Neuron (in vitro differentiated cells): ENCODE results near the gene TMEM229A.
"Not testable (repeated sequence)": the region's sequence is repeated elsewhere in the genome, so short reads cannot be mapped to it uniquely, and the experiment has no call there.

ENCODE experiments used
- H2AFZ ChIP-seq: one replicate; pipeline ENCODE4 v1.6.1; 2013; ENCODE audit warnings: low read depth, mild to moderate bottlenecking, inconsistent platforms, low read length, moderate library complexity
- H3K27me3 ChIP-seq: one replicate; pipeline ENCODE4 v1.6.1; 2013; ENCODE audit warnings: low read length; ENCODE audit not compliant: insufficient read depth
- H3K36me3 ChIP-seq: one replicate; pipeline ENCODE4 v1.6.1; 2013; ENCODE audit warnings: low read length; ENCODE audit not compliant: insufficient read depth
- H3K4me1 ChIP-seq: one replicate; pipeline ENCODE4 v1.6.1; 2013; ENCODE audit warnings: low read length; ENCODE audit not compliant: insufficient read depth
- H3K4me3 ChIP-seq: 2 replicates; pipeline ENCODE4 v1.5.1; 2013; ENCODE audit warnings: mild to moderate bottlenecking, low read length, moderate library complexity
- H3K9me3 ChIP-seq: one replicate; pipeline ENCODE4 v1.6.1; 2013; ENCODE audit warnings: low read length

TMEM229A gene

GRCh38 chr7:124032369-124033094 is at the start of gene TMEM229A:
Gene TMEM229A (minus strand): TSS chr7:124033067. CDS start chr7:124033003, 64 bp downstream.
- Histone ChIP-seq H3K27me3 (peaks cover 40% of the 10 kb centered on the region), H3K36me3 (no peaks in the 10 kb centered on the region), H3K4me3 (peak within 1 kb of the TSS; percentile 64), H3K4me1 (peaks cover 8% of the 10 kb centered on the region), H3K9me3 (no peaks in the 10 kb centered on the region), H2AFZ (peak within 1 kb of the TSS; percentile 100)

GRCh38 chr7:124082234-124082633 is 49.4 kb upstream of the TMEM229A start:
- not testable (repeated sequence) for H3K4me3 ChIP-seq, H2AFZ ChIP-seq, H3K4me1 ChIP-seq, H3K27me3 ChIP-seq, H3K36me3 ChIP-seq, H3K9me3 ChIP-seq

DNA sequence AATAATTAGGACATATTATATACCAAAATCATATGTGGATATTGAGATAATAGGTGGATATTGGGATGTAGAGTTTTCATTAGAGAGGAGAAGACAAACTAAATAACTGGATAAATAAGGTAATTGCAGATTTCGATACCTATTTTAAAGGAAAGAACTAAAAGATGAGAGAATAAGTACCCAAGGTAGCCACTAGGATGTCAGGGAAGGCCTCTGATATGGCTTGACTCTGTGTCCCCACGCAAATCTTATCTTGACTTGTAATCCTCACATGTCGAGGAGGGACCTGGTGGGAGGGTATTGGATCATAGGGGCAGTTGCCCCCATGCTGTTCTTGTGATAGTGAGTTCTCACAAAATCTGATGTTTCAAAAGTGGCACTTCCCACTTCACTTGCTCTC is 44.7 kb upstream of the TMEM229A start:
- H2AFZ ChIP-seq: no peak overlapping the region
- H3K27me3 ChIP-seq: no peaks in the 10 kb centered on the region
- H3K9me3 ChIP-seq: no peaks in the 10 kb centered on the region
- H3K4me1 ChIP-seq: no peaks in the 10 kb centered on the region
- no peaks in the 10 kb centered on the region for H3K36me3 ChIP-seq
- no peak overlapping the region for H3K4me3 ChIP-seq

DNA sequence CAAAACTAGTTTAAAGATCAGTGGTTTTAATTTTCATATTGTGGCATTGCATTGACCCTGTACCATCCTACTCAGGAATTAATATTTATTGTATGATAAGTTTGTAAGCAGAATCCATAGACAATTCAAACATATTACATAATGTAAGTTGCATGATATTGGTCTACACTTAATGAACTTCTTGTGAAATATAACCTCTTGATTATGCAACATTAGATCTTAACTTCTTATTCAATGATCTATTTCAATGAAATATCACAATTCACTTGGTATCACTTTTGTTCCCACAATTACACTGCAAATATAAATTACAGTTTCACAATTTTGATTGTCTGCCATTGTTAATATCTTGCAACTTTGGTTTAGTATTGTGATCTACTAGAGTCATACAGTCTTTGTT is 44.0 kb upstream of the TMEM229A start:
- Histone ChIP-seq H3K4me1 (no peaks in the 10 kb centered on the region), H3K9me3 (no peaks in the 10 kb centered on the region), H3K36me3 (no peaks in the 10 kb centered on the region), H3K4me3 (no peak overlapping the region), H3K27me3 (no peaks in the 10 kb centered on the region), H2AFZ (no peak overlapping the region)

GRCh38 chr7:124074007-124074406 is 41.1 kb upstream of the TMEM229A start:
- no peaks in the 10 kb centered on the region for H3K27me3 ChIP-seq
- H3K9me3 ChIP-seq: no peaks in the 10 kb centered on the region
- no peak overlapping the region for H3K4me3 ChIP-seq
- H3K4me1 ChIP-seq: no peaks in the 10 kb centered on the region
- H3K36me3 ChIP-seq: no peaks in the 10 kb centered on the region
- no peak overlapping the region for H2AFZ ChIP-seq

DNA sequence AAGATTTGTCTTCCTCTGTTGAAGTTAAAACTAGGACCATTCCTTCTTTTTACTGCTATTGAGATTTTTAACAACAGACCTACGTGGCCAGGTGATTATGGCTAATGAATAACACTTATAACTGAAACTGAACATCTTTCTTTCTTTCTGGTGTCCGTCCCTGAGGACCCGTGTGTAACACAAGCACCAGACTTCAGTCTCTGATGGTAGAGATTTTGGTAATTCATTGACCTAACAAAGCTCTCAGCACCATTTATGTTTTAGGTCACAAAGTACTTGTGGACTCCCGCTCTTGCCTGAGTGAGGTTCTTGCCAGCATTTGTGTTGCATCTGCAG is 40.4 kb upstream of the TMEM229A start:
- no peak overlapping the region for H2AFZ ChIP-seq
- H3K9me3 ChIP-seq: no peaks in the 10 kb centered on the region
- H3K27me3 ChIP-seq: no peaks in the 10 kb centered on the region
- no peak overlapping the region for H3K4me3 ChIP-seq
- no peaks in the 10 kb centered on the region for H3K36me3 ChIP-seq
- no peaks in the 10 kb centered on the region for H3K4me1 ChIP-seq

GRCh38 chr7:124072603-124073309 is 39.9 kb upstream of the TMEM229A start:
- Histone ChIP-seq H2AFZ (no peak overlapping the region), H3K27me3 (no peaks in the 10 kb centered on the region), H3K4me1 (no peaks in the 10 kb centered on the region), H3K36me3 (no peaks in the 10 kb centered on the region), H3K4me3 (no peak overlapping the region), H3K9me3 (no peaks in the 10 kb centered on the region)

DNA sequence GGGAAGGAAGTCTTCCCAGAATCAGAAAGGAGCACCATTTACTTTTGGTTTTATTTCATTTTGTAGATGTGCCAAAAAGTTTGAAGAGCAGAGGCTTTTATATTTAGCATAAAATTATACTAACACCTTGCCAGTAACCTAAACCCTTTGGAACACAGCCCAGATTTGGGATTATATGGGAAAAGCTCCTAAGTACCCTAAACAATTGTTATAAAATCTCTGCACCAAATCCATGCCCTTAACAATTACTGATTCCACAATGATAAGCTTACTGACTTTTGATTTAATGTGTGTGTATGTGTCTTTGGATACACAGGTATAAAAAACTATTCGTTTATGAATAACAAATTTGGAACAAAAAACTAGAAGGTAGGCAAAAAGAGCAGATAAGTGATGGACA is 39.0 kb upstream of the TMEM229A start:
- Histone ChIP-seq H3K36me3 (no peaks in the 10 kb centered on the region), H3K27me3 (no peaks in the 10 kb centered on the region), H3K4me1 (no peaks in the 10 kb centered on the region), H3K9me3 (no peaks in the 10 kb centered on the region), H2AFZ (no peak overlapping the region), H3K4me3 (no peak overlapping the region)

DNA sequence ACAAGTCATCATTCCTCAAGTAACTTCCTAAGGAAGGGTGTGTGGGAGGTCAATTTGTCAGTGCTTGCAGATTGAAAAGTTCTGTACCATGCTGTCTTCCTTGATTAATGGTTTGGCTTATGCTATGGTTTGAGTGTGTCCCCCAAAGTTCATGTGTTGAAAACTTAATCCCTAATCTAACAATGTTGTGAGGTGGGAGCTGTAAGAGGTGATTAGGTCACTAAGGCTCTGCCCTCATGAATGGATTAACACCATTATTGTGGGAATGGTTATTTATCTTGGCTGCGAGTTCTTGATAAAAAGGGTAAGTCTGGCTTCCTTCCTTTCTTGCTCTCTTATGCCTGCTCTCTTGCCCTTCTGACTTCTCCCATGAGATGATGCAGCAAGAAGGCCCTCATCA is 29.3 kb upstream of the TMEM229A start:
- no peak overlapping the region for H2AFZ ChIP-seq
- no peaks in the 10 kb centered on the region for H3K27me3 ChIP-seq
- H3K4me3 ChIP-seq: no peak overlapping the region
- no peaks in the 10 kb centered on the region for H3K9me3 ChIP-seq
- H3K36me3 ChIP-seq: no peaks in the 10 kb centered on the region
- no peaks in the 10 kb centered on the region for H3K4me1 ChIP-seq

GRCh38 chr7:124060528-124060927 is 27.7 kb upstream of the TMEM229A start:
- H3K4me3 ChIP-seq: no peak overlapping the region
- H3K36me3 ChIP-seq: no peaks in the 10 kb centered on the region
- no peaks in the 10 kb centered on the region for H3K27me3 ChIP-seq

GRCh38 chr7:124059375-124059774 is 26.5 kb upstream of the TMEM229A start:
- Histone ChIP-seq H3K4me3 (no peak overlapping the region), H2AFZ (no peak overlapping the region), H3K27me3 (no peaks in the 10 kb centered on the region), H3K4me1 (no peaks in the 10 kb centered on the region), H3K9me3 (no peaks in the 10 kb centered on the region), H3K36me3 (no peaks in the 10 kb centered on the region)

More at GRCh38 chr7:124060528-124060927, 27.7 kb upstream of the TMEM229A start:
- Histone ChIP-seq H3K4me1 (no peaks in the 10 kb centered on the region), H2AFZ (no peak overlapping the region), H3K9me3 (no peaks in the 10 kb centered on the region)

DNA sequence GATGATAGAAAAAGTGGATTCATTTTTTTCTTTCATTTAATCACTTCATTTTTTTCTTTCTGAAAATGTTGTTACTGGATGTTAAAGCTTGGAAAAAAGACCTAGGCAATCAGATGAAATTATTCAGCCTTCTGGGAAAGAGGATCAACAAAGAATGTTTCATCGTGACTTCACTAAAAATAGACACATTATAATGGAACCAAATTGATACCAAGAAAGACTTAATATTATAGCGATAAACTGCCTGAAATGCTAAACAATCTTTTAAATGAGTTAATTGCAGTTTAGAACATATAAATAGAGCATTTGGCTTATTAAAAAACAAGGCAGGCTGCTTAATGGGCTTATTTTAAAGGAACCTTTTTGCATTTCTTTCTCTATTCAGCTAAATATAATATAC is 25.6 kb upstream of the TMEM229A start:
- H2AFZ ChIP-seq: no peak overlapping the region
- no peaks in the 10 kb centered on the region for H3K36me3 ChIP-seq
- H3K27me3 ChIP-seq: no peaks in the 10 kb centered on the region
- no peak overlapping the region for H3K4me3 ChIP-seq
- no peaks in the 10 kb centered on the region for H3K9me3 ChIP-seq
- H3K4me1 ChIP-seq: no peaks in the 10 kb centered on the region

DNA sequence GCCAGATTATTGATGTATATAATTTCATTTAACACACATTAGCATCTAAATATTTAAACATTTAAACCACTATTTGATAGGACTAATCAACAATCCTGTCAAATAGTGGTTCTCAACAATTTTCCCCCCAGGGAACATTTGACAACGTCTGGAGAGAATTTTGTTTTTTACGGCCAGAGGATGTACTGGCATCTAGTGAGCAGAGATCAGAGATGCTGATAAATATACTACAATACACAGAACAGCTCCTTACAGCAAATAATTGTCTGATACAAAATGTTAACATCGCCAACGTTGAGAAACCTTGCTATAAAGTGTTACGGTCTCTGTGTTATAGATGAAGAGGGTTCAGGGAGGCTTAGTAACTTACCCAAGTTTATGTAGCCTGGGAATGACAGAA is 25.0 kb upstream of the TMEM229A start:
- Histone ChIP-seq H3K4me3 (no peak overlapping the region), H2AFZ (no peak overlapping the region), H3K9me3 (no peaks in the 10 kb centered on the region), H3K36me3 (no peaks in the 10 kb centered on the region), H3K27me3 (no peaks in the 10 kb centered on the region), H3K4me1 (no peaks in the 10 kb centered on the region)

- no peaks in the 10 kb centered on the region for H3K27me3 ChIP-seq
- H3K36me3 ChIP-seq: no peaks in the 10 kb centered on the region
- H3K4me3 ChIP-seq: no peak overlapping the region
- H3K4me1 ChIP-seq: no peaks in the 10 kb centered on the region
- no peak overlapping the region for H2AFZ ChIP-seq
- no peaks in the 10 kb centered on the region for H3K9me3 ChIP-seq
These were observed 23.4 kb upstream of the TMEM229A start for GRCh38 chr7:124056234-124056633.
